ENCODE results near the gene ARSI. TPM values are rescaled to one million over a fixed set of nuclear protein-coding genes. Genes with fewer than 3 reads are reported as not detected.

Gene ARSI
- total RNA-seq, 1 donor = 4.8 TPM

DNA sequence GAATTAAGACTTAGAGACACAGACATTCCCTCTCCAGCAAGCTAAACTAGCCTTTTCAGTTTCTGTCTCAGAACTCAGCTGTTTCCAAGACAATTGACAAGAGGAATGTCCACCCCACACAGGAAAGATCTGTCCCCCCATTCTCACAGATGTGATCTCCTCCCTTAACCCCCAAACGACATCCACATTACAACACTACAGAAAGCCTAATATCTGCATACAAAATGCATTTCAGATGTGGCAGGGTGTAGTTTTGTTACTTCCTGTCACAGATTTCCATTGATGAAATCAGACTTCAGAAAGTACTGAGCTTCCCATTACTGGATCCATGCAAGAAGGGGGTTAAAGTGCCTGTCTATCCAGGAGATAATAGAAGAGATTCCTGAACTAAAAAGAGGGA, 2.9 kb upstream of the ARSI start:
- Histone ChIP-seq H3K9me3 (ENCODE audit: low read depth, low read length) (no peaks in the 10 kb centered on the region), H3K27me3 (ENCODE audit: insufficient read depth, low read length) (peaks cover 37% of the 10 kb centered on the region), H3K4me1 (ENCODE audit: insufficient read depth, low read length) (no peaks in the 10 kb centered on the region), H3K4me3 (ENCODE audit: low read length) (no peak overlapping the region)

DNA sequence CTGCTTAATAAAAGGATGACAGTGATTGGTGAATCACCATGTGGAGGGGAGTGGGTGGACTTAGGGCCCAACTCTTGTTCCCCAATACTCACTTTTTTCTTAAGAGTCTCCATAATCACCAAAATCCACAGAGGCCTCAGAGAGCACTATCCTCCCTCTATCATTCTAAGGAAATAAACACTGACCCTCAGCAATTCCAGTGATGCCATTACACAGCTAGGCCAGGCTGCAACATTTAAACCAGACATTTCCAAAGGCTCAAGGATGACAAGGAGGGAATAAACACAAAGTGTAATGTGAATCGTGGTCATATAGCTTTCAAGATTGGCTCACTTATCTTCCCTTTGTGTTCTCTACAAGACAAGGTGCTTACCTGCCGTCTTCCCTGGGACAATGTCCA, 2.4 kb upstream of the ARSI start:
- Histone ChIP-seq H3K4me3 (ENCODE audit: low read length) (no peak overlapping the region), H3K27me3 (ENCODE audit: insufficient read depth, low read length) (peaks cover 37% of the 10 kb centered on the region), H3K9me3 (ENCODE audit: low read depth, low read length) (no peaks in the 10 kb centered on the region), H3K4me1 (ENCODE audit: insufficient read depth, low read length) (no peaks in the 10 kb centered on the region)

DNA sequence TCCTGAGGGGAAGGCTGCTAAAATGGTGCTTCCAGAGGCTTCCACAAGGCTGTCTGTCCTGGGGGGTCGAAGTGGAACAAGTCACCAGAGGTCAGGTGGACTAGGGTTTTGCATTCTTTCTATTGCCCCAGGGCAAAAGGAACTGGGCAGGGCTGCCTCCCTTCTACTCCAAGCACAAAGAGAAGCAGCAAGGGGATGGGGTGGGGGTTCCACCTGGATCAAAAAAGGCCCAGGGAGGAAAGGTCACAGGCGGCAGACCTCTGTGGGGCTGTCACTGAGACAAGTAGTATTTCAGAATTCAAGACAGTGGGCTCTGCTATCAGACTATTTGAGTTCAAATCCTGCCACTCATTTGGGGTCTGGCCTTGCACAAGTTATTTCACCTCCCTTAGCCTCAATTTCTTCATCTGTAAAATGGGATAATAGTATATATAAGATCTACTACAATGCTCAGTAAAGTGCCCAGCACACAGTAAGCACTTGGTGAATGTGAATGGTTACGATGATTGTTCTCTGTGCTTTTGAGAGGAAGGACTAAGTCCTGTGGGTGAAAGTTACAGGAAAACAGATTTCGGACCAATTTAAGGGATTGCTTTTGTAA, 1.9 kb upstream of the ARSI start:
- Histone ChIP-seq H3K4me3 (ENCODE audit: low read length) (no peak overlapping the region), H3K9me3 (ENCODE audit: low read depth, low read length) (no peaks in the 10 kb centered on the region), H3K27me3 (ENCODE audit: insufficient read depth, low read length) (peaks cover 41% of the 10 kb centered on the region), H3K4me1 (ENCODE audit: insufficient read depth, low read length) (no peaks in the 10 kb centered on the region)

DNA sequence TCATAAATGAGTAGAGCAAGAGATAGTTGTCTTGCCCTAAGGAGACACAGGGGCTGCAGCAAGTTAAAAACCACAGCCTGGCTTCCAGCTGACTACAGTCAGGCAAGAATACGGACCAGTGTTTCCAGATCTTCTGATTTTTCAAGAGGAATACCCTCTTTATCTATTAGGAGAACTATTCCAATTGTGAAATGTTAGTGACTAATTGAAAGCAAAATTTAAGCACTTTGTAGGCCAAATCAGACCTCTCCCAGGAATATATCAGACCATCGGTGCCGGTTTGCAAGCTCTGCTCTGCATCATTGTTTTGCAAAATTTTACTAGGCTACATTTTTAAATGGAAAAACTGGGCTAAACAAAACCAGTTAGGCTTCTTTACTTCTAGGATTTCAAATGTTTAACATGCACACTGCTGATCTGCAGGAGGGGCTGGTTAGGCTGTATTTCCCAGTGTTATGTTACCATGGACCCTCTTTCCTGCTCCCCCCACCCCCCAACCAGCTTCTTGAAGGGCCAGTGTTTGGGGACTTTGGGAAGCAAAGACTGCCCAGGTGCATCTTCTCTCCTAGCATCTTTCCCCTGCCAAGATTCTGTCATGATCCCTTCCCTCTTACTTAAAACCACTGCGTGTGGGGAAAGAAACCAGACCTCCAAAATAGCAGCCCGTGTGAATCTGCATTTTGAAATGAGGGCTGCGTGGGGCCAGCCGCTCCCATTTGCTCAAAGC, 1.1 kb upstream of the ARSI start:
- H3K27me3 ChIP-seq (ENCODE audit: insufficient read depth, low read length) = peaks cover 41% of the 10 kb centered on the region
- H3K9me3 ChIP-seq (ENCODE audit: low read depth, low read length) = no peaks in the 10 kb centered on the region
- H3K4me3 ChIP-seq (ENCODE audit: low read length) = no peak overlapping the region
- H3K4me1 ChIP-seq (ENCODE audit: insufficient read depth, low read length) = no peaks in the 10 kb centered on the region

DNA sequence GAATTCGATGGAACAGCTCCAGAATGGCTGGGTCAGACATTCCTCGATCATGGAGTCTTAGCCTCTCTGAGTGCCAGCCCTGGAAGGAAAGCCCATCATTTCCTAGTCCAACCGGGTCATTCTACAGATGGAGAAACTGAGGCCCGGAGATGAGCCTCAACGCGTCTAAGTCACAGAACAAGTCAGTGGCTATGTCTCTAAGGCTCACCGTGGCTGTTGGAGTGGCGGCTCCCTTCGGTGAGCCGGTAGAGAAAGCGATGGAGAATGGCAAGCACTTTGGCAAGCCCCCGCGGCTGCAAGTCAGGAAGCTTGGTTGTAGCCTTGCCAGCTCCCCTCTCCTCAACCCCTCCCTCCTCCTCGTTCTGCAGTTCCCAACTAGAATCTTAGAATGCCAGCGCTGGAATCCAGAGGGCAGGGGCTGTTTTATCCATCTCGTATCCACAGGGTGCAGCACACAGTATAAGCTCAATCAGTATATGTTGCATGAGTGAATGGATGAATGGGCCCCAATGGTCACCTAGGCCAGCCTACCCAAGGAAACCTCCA, 438 bp upstream of the ARSI start:
- Histone ChIP-seq H3K4me3 (ENCODE audit: low read length) (no peak overlapping the region), H3K4me1 (ENCODE audit: insufficient read depth, low read length) (no peaks in the 10 kb centered on the region), H3K27me3 (ENCODE audit: insufficient read depth, low read length) (peaks cover 41% of the 10 kb centered on the region), H3K9me3 (ENCODE audit: low read depth, low read length) (no peaks in the 10 kb centered on the region)

DNA sequence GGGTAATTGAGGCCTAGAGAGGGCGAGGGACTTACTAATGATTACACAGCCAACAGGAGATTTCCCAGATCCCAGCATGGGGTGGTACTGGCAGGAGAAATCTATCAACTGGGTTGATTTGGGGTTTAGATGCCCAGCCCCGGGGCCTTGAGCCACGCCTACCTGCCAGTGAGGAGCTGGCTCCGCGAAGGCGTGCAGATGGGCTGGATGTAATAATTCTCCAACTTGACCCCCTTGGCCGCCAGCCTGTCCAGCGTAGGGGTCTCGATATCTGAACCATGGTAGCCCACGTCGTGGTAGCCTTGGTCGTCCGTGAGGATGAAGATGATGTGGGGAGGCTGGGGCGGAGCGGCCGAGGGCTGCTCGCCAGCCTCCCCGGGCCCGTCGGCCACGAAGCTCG, 804 bp downstream of the ARSI start:
- Histone ChIP-seq H3K4me1 (ENCODE audit: insufficient read depth, low read length) (no peaks in the 10 kb centered on the region), H3K9me3 (ENCODE audit: low read depth, low read length) (no peaks in the 10 kb centered on the region), H3K4me3 (ENCODE audit: low read length) (no peak overlapping the region), H3K27me3 (ENCODE audit: insufficient read depth, low read length) (peaks cover 41% of the 10 kb centered on the region)

DNA sequence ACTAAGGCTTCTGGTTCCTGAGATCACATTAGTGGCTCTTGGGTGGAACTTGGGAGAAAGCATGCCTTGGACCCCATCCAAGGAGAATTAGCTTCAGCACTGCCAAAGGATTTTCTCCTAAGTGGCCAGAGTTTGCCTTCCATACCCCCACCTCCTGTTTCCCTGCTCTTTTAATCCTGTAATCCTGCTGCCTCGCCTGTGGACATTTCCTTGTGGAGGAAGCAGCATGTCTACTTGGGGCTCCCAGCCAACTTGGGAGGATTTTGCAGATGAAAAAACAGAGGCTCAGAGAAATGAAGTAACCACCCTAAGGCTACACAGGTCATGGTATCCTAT, 1.6 kb downstream of the ARSI start:
- H3K4me3 ChIP-seq (ENCODE audit: low read length) = no peak overlapping the region
- H3K4me1 ChIP-seq (ENCODE audit: insufficient read depth, low read length) = no peaks in the 10 kb centered on the region
- H3K27me3 ChIP-seq (ENCODE audit: insufficient read depth, low read length) = peaks cover 41% of the 10 kb centered on the region
- no peaks in the 10 kb centered on the region for H3K9me3 ChIP-seq (ENCODE audit: low read depth, low read length)

DNA sequence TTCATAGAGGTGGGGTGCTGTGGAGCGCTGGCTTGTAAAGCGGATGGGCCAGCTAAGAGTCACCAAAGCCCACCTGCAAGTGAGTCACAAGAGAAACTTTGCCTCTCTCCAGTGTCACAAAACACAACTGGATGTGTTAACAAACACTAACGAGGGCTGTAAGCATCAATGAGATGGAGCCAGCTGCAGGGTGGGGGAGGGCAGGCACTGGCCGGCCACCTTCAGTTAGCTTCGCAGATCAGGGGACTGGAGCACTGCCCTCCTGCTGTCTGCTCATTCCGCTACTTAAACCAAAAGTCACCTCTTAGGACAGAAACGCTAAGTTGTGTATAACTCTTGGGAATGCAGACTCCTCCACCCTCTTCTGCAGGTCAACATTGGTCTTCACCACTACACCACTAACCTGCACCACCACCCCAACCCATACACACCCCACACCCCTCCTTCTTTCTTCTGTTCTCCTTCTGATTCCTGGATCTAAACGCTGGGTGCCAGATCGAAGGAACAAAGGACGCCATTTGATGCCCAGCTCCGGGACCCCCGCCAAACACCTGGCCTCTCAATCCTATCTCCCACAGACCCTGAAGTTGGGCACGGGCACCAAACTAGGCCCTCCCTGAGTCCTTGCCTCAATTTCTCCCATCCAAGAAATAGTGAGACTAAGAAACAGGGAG, 2.1 kb downstream of the ARSI start:
- peaks cover 41% of the 10 kb centered on the region for H3K27me3 ChIP-seq (ENCODE audit: insufficient read depth, low read length)
- H3K4me1 ChIP-seq (ENCODE audit: insufficient read depth, low read length) = no peaks in the 10 kb centered on the region
- no peaks in the 10 kb centered on the region for H3K9me3 ChIP-seq (ENCODE audit: low read depth, low read length)
- no peak overlapping the region for H3K4me3 ChIP-seq (ENCODE audit: low read length)

DNA sequence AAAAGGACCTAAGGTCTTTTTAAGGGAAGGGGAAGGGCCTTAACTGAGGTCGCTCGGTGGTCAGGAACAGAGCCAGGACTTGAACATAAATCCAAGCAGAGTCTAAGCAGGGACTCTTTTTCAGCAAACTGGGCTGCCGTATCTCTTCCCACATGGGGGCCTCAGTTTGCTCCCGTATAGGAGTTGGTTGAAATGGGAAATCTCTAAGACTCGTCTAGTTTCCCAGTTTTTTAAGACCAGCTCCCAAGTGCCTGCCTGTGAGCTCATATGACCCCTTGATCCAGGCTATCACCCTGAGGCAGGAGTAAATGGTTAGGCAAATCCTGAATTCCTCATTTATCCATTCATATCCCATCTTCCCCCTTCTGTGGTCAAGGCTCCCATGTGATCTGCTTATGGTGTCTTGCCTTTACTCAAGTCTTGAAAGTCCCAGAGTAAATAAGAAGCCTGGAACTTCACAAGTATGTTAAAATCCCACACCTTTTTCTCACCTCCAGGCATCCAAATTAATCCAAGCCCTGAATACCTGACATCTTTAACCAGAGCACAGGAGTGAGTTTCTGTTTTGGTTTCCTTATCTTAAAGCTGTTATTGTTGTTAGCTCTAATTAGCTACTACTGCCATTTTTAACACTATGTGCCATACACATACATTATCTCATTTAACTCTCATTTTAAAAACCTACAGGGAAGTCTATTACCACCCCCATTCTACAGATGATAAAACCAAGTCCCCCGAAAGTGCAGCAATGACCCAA, 3.0 kb downstream of the ARSI start:
- Histone ChIP-seq H3K4me3 (ENCODE audit: low read length) (no peak overlapping the region), H3K4me1 (ENCODE audit: insufficient read depth, low read length) (no peaks in the 10 kb centered on the region), H3K9me3 (ENCODE audit: low read depth, low read length) (no peaks in the 10 kb centered on the region), H3K27me3 (ENCODE audit: insufficient read depth, low read length) (peaks cover 41% of the 10 kb centered on the region)

DNA sequence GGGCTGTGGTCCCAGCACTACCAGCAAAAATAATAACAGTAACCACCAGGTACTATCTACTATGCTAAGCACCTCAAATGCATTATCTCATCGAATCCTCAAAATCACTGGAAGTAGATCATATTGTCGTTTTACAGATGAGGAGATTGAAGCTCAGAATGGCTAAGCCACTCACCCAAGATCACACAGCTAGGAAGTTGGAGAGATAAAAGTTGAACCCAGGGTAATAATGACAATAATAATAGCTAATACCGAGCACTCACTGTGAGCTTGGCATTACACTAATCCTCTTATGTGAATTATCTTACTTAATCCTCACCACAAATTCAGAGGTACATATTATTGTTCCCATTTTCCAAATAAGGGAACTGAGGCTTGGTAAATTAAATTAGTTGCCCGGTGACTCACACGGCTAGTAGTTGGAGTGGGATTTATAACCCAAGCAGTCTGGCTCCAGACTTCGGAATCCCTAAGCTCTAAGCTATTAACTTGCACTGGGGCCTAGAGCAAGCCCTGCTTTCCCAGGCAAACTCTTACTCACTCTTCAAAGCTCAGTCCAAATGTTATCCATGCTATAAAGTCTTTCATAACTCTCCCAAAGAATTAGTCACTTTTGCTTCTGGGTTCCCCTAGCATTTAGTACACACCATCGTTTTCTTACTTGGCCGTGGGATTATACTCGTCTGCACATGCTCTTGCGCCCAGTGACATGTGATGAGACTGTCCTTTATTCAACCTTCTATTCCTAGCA, 3.8 kb downstream of the ARSI start:
- Histone ChIP-seq H3K27me3 (ENCODE audit: insufficient read depth, low read length) (peaks cover 34% of the 10 kb centered on the region), H3K4me1 (ENCODE audit: insufficient read depth, low read length) (no peaks in the 10 kb centered on the region), H3K4me3 (ENCODE audit: low read length) (no peak overlapping the region), H3K9me3 (ENCODE audit: low read depth, low read length) (no peaks in the 10 kb centered on the region)

DNA sequence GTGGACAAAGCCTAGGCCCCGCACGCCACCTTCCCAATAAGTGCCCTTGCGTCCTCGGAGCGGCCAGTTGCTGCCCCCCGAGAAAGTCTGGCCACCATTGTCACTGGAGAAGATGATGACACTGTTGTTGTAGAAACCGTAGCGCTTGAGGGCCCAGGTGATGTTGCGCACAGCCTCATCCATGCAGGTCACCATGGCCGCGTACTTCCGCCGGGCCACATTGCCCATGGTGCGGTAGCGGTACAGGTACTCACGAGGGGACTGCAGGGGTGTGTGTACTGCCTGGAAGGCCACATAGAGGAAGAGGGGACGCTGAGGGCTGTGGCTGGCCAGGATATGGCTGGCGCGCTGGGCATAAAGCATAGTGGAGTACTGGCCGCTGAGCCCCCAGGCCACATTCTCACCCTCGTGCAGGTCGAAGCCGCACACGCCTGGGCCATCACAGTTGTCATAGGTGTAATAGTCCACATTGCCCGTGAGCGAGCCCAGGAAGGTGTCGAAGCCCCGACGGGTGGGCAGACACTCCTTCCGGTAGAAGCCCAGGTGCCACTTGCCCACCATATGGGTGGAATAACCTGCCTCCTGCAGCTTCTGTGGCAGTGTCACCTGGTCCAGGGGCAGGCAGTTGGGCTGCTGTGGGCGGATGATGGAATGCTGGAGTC, 4.6 kb downstream of the ARSI start:
- Histone ChIP-seq H3K27me3 (ENCODE audit: insufficient read depth, low read length) (peaks cover 26% of the 10 kb centered on the region), H3K4me3 (ENCODE audit: low read length) (no peak overlapping the region), H3K4me1 (ENCODE audit: insufficient read depth, low read length) (no peaks in the 10 kb centered on the region), H3K9me3 (ENCODE audit: low read depth, low read length) (no peaks in the 10 kb centered on the region)

DNA sequence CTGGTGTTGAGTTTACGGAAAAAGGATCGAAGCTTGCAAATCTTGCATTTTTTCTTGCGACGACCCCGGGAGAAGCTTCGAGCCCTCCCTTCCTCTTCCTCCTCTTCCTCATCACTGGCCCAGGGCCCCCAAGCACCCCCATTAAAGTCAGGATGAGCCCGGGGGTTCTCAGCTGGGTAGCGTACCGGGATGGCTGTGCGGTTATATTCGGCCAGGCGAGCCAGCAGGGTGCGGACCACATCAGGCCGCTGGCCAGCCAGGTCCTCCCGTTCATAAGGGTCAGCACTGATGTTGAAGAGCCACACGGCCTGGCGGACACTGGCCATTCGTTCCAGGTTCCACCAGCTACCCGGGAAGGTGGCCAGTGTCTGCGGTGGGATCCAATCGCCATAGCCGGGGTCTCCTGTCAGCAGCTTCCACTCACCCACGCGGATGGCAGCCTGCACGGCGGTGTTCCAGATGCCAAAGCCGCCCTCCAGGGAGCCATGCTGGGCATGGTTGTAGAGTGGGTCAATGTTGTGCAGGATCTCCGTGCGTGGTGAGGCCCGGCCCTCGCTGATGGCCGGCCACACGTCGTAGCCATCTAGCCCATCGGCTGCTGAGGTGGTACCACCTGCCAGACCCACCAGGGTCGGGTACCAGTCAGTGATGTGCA, 5.3 kb downstream of the ARSI start:
- Histone ChIP-seq H3K27me3 (ENCODE audit: insufficient read depth, low read length) (peaks cover 19% of the 10 kb centered on the region), H3K4me3 (ENCODE audit: low read length) (no peak overlapping the region)

DNA sequence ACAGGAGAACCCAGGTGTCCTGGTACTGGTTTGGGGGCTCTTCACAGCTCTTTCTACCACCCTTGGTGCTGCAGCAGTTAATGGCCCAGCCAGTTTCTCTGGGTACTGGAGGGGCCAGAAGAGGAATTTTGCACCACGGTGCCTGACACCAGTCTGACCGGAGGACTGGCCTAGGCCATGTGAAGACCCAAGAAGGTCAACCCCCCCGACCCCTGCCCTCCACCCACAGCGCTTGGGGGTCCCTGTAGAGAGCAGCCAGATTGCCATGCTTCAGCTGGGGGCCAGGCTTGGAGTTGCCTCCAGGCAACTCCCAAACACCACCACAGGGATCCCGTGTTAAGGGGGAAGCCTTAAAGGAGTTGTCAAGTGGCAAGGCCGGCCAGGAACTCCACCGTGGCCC, 6.2 kb downstream of the ARSI start:
- H3K4me3 ChIP-seq (ENCODE audit: low read length) = no peak overlapping the region
- peaks cover 11% of the 10 kb centered on the region for H3K27me3 ChIP-seq (ENCODE audit: insufficient read depth, low read length)
- H3K9me3 ChIP-seq (ENCODE audit: low read depth, low read length) = no peaks in the 10 kb centered on the region
- H3K4me1 ChIP-seq (ENCODE audit: insufficient read depth, low read length) = no peaks in the 10 kb centered on the region

More for the DNA sequence above, 5.3 kb downstream of the ARSI start:
- H3K4me1 ChIP-seq (ENCODE audit: insufficient read depth, low read length) = no peaks in the 10 kb centered on the region
- no peaks in the 10 kb centered on the region for H3K9me3 ChIP-seq (ENCODE audit: low read depth, low read length)
